Activated CD4-positive, alpha-beta T cell treated with anti-CD3 and anti-CD28 coated beads, Interleukin-2, amount 50 U/mL, for 4 hours (primary cell): Measurements from ENCODE around the gene SNRPD2.

ENCODE experiments used
- DNase-seq, 2 experiments: peaks; one replicate each; pipeline ENCODE4 v3.0.0-alpha.2; 2020

SNRPD2 gene

GRCh38 chr19:45655073-45655472 is 36.7 kb downstream of the SNRPD2 start:
- DNase-seq, result no peak

- DNase-seq, result no peak
These were observed 38.1 kb downstream of the SNRPD2 start for GRCh38 chr19:45653634-45654033.

GRCh38 chr19:45650722-45651121 is 41.0 kb downstream of the SNRPD2 start:
- no peak for DNase-seq

GRCh38 chr19:45646345-45646698 is 45.4 kb downstream of the SNRPD2 start:
- no peak for DNase-seq

- peak; percentile 67 to 70 for DNase-seq
These were observed 46.0 kb downstream of the SNRPD2 start for GRCh38 chr19:45645631-45646344.

- no peak for DNase-seq
These were observed 46.6 kb downstream of the SNRPD2 start for GRCh38 chr19:45645068-45645630.

- DNase-seq, result no peak
These were observed 47.6 kb downstream of the SNRPD2 start for GRCh38 chr19:45643927-45644771.

- DNase-seq, result peak; percentile 92 to 94
These were observed 48.5 kb downstream of the SNRPD2 start for GRCh38 chr19:45643024-45643926.

- DNase-seq, result peak; percentile 40 to 53
These were observed 50.3 kb downstream of the SNRPD2 start for GRCh38 chr19:45641274-45642105.

GRCh38 chr19:45640849-45641273 is 50.9 kb downstream of the SNRPD2 start:
- peak in 1 of 2 experiments; percentile 17 for DNase-seq

GRCh38 chr19:45638930-45639729 is 52.6 kb downstream of the SNRPD2 start, which contains the start of gene EML2:
TSS of gene EML2 (minus strand) at chr19:45639397. CDS start at chr19:45639376, 21 bp downstream.
- peak; percentile 35 to 37 for DNase-seq

- no peak for DNase-seq
These were observed 53.7 kb downstream of the SNRPD2 start for GRCh38 chr19:45637890-45638667.
